ENCODE measurements around the gene ZHX3.

DNA sequence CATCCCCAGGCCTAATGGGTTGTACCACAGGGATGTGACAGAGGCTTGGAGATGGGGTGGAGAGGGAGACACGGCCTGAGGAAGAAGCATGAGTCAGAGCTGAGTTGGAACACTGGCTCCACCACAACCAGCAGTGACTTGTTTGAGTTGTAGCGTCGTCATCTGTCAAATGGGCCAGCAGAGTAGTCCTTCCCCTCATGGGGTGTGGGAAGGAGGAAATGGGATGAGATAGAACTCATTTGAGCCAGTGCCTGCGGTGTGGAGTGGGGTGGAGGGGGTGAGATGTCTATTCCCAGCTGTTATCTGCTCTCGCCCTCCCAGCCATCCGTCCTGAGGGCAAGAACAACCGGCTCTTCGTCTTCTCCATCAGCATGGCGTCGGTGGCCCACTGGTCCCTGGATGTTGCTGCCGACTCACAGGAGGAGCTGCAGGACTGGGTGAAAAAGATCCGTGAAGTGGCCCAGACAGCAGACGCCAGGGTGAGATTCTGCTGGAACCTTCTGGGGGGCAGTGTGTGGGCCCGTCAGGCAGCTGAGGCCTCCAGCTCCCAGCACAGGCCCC, 147.7 kb downstream of the ZHX3 start:
- TF ChIP-seq, protein P1, sequence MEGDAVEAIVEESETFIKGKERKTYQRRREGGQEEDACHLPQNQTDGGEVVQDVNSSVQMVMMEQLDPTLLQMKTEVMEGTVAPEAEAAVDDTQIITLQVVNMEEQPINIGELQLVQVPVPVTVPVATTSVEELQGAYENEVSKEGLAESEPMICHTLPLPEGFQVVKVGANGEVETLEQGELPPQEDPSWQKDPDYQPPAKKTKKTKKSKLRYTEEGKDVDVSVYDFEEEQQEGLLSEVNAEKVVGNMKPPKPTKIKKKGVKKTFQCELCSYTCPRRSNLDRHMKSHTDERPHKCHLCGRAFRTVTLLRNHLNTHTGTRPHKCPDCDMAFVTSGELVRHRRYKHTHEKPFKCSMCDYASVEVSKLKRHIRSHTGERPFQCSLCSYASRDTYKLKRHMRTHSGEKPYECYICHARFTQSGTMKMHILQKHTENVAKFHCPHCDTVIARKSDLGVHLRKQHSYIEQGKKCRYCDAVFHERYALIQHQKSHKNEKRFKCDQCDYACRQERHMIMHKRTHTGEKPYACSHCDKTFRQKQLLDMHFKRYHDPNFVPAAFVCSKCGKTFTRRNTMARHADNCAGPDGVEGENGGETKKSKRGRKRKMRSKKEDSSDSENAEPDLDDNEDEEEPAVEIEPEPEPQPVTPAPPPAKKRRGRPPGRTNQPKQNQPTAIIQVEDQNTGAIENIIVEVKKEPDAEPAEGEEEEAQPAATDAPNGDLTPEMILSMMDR (IDR thresholded peaks at IDR 0.05), result no peak
- TF ChIP-seq POLR2AphosphoS5 (IDR thresholded peaks at IDR 0.05) (no peak), EP300 (IDR thresholded peaks at IDR 0.05) (no peak)

Measured in stomach (tissue), 4 donors.